Measurements from ENCODE around the gene TCEA3. TPM values are rescaled to one million over a fixed set of nuclear protein-coding genes. Genes with fewer than 3 reads are reported as not detected.

Gene TCEA3
- polyA plus RNA-seq (2013, experiment 1 of 2; ENCODE audit: insufficient read length): 20.7 TPM
- polyA plus RNA-seq (2013, experiment 2 of 2; ENCODE audit: insufficient read length): 18.7 TPM

DNA sequence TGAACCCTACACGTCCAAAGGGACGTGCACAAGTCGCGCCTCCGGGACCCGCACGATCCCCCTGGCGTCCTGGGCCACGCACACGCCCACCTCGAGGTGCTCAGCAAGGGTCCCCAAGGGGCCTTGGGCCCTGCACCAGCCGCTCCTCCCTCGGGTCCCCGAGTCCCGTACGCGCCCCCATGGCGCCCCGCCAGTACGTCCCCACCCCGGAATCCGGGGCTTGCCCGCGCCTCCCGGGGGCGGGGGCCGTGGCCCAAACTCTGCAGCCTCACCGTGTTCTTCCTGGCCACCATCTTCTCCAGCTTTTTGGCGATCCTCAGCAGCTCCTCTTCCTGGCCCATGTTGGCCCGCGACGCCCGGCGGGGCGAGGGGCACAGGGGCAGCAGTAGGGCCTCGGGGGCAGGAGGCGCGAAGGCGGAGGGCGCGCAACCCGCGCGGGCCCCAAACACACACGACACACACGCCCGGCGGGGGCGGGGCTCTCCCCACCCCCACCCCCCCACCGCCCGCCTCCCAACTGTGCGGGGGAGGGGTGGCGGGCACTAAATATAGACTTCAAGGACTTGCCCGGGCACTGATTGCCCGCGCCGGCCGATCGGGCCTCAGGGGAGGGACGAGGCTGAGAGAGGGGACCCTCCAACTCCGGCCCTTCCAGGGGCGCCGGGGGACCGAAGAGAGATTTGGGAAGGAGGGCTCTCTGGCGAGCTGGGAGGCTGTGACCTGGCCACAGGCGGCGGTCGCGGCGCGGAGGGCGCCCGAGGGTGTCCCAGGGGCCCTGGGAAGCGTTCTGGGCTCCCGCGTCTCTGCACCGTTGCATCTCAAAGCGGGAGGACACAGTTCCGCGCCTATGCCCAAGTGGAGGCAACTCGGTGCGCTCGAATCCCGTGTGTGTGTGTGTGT, at the start of gene TCEA3:
TSS of gene TCEA3 (minus strand) at position 456 of the 900 bp plus-strand sequence. CDS start at position 341, 115 bp downstream.
- DNase-seq: peak; percentile 30

DNA sequence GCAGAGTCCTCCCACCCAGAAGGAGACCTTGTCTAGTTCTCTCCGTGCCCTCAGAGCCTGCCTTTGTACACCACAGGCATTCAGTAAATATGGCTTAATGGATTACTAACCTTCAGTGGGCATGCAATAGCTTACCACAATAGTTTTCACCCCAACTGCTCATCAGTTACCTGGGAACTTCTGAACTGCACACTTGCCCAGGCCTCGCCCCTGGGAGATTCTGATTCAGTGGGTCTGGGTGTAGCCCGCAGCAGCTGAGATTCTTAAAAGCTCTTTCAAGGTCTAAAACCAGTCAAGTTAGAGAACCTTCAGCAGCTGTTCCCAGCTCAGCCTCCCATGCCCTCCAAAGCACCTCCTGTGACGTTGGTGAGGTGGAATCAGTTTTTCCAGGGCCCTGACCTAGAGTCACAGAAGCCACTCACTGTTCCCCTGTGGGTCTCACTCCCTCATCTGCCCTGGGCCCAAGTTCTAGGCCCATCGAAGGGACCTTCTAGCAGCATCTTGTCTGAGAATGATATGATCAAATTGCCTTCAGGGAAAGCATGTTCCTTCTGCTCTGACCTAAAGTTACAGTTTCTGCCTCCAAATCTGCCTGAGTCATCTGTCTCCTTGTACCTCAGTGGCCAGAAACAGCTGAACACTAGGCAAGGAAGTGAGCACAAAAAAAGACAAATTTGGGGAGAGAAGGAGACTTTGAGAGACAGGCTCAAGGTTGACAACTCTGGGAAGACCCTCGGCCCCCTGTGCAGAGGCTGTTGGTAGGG, 48.7 kb upstream of the TCEA3 start:
- DNase-seq: peak; percentile 18

DNA sequence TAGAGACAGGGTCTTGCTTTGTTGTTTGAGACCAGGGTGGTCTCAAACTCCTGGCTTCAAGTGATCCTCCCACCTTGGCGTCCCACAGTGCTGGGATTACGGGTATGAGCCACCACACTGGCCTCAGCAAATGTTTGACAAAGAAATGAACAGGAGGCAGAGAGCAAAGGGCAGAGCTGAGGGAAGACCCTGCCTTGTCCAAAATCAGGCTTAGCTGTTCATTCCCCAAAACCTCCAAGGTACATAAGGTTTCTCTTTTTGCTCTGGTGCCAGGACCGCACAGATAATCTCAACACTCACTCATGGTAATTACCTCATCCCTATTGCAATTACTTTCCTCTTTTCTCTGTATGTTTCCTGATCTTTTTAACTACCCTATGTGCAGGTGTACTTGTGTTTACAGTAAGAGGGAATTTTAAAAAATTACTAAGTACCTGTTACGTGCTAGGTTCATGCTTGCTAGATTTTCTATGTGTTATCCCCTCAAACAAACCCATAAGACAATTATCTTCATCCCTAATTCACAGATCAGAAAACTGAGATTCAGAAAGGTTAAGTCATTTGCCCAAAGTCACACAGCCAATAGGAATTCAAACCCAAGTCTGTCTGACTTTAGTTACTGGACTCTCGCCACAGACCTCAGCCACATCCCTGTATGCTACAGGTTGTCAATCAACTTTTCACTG, 47.9 kb upstream of the TCEA3 start:
- DNase-seq: no peak

DNA sequence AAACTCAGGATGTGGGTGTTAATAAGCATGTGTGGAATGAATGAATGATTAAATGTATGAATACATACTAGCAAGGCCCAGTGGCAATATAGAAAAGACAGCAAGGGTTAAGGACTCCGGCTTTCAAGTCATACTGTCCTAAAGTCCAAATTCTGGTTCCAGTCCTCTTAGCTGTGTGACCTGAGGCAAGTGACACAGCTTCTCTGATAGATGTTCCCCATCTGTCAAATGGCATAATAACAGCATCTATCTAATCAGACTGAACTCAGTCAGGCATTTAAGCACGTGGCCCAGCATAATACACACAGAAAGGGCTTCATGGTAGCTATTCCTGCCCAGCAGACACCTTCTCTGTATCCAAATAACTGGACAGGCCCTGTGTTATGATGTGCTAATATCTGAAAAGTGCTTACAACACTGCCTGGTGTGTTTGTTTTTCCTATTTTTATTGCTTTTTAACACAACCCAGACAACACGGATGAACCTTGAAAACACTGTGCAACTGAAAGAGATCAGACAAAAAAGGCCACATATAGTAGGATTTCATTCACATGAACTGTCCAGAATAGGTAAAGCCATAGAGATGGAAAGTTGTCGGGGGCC, 47.0 kb upstream of the TCEA3 start:
- DNase-seq: no peak

DNA sequence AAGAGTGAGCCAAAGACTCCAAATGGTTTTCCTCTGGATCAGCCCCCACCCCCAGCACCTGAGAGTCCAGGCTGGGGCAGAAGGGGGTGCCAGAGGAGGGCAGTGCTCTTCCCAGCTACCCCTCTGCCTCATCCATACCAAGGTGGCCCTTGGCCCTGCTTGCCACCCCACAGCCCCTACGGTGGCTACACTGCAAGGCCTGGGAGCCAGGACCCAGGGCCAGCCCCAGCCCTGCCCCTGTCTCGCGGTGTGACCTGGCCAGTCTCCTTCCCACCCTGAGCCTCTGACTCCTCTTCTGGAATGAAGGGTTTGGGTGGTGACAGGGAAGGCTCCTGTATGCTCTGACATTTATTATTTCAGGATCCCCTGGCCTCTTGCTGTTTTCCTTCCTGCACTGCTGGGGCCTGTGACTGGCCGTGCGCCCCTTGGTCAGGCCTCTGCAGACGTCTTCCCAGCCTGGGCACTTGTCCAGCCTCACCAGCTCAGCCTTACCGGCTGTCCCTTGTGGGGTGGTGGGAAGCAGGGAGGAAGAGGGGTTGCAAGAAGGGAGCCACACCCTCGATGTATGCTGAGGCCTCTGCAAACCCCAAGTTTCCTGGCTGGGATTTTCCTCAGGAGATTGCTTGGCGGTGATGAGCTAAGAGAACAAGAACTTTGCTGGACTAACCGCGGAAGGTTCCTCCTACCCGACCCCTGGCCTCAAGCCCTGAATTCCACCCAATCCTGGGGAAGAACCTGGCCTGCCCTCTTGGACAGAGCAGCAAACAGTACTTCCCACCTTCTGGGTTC, 45.9 kb upstream of the TCEA3 start:
- peak; percentile 68 for DNase-seq

DNA sequence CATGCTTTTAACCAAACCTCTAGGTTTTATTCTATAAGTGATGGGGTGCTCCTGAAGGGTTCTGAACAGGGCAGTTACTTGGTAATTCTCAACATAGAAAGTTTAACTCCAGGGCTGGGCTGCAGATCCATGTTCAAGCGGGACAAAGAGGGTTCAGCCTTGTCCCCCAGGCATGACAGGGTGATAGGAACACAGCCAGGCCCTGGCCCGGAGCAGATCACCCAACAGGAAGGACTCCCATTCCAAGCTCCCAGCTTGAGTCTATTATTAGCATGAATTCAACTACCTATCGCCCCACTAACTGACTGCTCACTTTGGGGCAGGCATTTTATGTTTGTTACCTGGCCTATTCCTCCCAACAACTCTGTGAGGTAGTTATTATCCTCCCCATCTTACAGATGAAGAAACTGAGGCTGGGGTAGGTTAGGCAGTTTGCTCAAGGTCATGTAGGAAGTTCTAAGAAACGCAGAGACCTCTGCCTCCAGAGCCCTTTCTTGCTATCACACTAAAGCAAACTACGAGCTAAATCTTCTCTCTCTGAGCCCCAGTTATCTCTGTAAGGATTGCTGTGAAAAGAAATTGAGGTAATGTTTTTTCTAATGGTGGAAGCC, 44.9 kb upstream of the TCEA3 start:
- no peak for DNase-seq

DNA sequence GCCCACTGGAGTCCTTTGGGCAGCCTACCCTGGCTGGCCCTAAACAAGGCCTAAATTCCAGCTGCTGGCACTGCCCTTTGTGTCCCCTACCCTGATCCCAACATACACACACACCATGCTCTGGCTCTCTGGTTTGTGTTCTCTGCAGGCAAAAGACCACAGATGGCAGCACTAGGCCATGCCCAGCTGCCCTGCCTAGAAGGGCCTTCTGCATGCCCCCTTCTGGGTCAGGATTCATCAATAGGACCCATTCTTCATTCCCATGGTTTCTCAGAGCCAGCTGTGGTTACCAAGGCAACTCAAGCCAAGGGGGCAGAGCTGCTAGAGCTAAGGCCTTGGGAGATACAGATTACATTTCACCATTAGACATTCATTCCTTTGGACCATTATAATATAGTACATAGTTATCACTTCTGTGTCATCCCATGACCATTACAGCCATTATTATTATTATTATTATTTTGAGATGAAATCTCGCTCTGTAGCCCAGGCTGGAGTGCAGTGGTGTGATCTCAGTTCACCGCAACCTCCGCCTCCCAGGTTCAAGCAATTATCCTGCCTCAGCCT, 42.0 kb upstream of the TCEA3 start:
- DNase-seq: no peak

DNA sequence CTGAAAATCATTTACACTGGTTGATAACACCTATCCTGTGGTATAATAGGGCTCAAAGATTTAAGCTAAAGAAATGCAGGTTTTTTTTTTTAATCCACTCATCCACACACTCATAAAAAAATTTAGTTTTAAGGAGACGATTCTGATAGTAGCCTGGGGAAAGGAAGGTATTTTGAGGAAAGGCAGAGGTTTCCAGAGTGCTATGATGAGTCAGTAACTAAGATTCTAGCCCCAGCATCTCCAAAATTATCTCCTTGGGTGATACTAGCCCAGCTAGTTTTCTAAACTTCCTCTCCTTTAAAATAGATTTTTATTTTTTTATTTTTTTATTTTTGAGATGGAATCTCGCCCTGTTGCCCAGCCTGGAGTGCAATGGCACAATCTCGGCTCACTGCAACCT, 38.7 kb upstream of the TCEA3 start:
- no peak for DNase-seq

DNA sequence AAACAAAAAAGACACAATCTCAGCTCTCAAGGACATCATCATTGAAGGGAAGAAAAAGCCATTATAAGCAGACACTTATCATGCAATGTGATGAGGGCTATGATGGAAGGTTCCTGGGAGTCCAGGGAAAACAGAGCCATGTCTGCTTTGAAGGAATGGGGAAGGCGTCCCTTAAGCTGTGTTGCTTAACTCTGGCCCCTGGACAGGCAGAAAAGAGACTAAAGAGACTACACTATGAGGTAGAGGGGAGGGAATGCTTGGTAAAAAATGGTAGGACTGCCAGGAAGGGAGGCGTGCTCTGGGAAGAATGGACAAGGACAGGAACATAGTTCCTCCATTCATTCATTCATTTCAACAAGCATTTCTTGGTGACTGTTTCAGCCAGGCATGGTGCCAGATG, 38.2 kb upstream of the TCEA3 start:
- DNase-seq: no peak

DNA sequence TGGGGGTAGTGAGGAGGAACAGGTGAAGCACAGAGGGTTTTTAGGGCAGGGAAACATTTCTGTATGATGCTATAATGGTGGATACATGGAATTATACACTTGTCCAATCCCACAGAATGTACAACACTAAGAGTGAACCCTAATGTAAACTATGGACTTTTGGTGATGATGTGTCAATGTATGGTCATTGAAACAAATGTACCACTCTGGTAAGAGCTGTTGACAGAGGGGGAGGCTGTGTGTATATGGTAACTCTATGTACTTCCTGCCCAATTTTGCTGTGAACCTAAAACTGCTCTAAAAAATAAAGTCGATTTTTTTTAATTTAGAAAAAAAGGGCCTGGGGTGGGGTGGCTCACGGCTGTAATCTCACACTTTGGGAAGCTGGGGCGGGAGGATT, 36.5 kb upstream of the TCEA3 start:
- DNase-seq: no peak

DNA sequence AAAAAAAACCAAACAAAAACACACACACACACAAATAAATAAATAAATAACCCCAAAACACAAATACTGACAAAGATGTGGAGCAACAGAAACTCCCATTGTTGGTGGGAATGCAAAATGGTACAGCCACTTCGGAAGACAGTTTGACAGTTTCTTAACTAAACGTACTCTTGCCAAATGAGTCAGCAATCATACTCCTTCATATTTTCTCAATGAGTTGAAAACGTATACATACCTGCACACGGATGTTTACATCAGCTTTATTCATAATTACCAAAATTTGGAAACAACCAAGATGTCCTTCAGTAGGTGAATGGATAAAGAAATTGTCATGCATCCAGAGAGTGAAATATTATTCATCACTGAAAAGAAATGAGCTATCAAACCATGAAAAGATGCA, 36.0 kb upstream of the TCEA3 start:
- DNase-seq: no peak

DNA sequence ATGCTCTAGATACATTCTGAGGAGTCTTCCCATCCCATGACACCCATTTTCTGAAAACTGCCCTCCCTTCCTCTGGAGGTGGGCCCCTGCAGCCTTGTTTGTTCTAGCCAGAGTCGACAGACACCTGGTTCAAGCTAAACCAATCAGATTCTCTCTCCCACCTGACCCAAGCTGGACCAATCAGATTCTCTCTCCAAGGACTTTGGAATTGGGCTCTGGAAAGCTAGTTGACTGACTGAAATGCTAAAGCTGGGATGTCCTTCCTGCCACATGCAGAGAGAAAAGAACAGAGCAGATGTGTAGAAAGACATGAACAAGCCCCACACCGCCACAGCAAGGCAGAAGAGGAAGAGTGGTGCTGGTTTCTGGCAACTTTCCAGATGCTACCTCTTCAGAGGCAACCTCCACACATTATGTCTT, 34.8 kb upstream of the TCEA3 start:
- DNase-seq: no peak

DNA sequence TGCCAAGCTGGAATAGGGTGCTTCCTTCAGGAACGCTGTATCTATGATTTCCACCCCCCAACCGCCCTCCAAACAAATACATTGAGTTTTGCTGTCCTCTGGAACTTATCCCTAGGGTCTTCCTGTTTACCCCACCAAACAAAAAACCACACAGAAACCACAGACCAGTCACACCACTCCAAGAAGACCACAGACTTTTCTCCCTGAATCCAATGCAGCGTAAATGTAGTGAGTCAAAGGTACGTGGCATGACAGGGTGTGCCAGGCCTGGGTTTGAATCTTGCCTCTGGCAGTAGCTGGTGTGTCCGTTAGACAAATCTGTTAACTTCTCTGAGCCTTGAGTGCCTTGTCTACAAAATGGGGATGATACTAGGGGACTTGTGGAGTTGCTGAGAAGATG, 31.7 kb upstream of the TCEA3 start:
- DNase-seq: no peak

DNA sequence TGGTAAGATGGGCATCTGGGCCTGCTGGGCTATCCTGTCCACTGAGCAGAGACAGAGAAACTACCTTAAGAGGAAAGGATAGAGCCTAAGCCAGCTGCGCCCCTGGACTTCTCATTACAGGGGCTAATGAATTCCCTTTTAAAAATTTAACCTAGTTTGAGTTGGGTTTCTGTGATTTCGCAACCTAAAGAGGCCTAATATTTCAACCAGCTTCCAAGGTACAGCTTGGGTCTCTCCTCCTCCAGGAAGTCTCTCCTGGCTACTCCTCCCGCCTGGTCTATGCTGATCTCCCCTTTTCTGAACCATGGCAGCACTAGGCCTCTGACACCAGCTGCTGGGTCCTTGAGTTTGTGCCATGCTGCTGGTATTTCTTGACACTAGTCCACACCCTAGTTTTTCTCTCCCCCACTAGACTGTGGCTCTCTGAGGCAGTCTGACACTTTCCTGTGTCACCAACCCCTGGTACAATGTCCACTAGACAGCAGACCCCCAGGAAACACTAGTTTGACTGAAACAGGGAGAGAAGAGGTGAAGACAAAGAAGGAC, 29.0 kb upstream of the TCEA3 start:
- no peak for DNase-seq

DNA sequence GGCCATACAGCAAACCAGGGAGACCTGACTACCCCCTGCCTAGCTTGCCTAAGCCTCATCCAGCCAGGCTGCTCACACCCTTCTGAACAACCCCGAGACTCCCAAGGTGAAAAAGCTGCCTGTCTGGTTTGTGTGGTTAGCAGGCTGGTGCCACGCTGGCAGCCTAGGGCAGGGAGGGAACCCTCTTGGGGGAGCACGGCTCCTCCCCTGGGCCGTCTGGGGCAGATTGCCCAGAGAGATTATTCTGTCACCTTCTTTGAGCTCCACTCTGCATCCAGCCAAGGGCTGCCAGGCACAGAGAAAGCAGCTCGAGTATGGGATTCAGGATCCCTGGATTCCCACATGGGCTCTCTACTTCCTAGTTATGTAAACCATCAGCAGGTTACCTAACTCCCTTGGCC, 27.5 kb upstream of the TCEA3 start:
- no peak for DNase-seq

DNA sequence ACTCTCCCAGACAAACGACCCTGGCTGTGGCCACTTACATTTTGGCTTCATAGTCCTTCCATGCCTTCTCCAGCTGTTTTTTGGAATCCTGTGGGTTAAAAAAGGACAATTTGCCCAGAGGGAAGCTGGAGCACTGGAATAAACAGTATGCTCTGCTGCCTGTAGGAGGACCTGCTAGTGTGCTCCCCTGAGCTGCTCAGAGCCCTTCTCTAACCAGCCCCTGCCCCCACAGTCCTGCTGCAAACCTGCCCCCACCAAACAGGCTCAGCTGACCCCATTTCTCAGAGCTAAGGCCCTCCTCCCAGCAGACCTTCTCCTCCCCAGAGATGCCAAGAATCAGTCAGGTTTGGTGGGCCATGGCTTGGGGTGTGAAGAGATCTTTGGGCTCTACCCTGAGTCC, 26.9 kb upstream of the TCEA3 start:
- no peak for DNase-seq

DNA sequence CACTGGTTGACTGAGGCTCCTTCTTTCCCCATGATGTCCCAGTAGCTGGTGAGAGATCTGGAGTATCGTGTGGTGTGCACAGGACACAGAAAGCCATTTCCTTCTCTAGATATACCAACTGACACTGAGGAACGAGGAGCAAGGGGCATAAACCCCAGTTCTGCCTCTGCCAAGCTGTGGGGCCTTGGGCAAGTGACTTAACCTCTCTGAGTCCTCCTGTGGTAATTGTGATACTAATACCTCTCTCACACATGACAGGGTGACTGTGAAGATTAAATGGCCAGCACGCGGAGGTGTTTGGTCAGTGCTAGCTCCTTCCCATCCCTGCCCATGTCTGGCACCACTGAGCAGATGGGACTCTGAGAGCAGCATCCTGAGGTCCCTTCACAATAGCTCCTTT, 26.3 kb upstream of the TCEA3 start:
- no peak for DNase-seq

DNA sequence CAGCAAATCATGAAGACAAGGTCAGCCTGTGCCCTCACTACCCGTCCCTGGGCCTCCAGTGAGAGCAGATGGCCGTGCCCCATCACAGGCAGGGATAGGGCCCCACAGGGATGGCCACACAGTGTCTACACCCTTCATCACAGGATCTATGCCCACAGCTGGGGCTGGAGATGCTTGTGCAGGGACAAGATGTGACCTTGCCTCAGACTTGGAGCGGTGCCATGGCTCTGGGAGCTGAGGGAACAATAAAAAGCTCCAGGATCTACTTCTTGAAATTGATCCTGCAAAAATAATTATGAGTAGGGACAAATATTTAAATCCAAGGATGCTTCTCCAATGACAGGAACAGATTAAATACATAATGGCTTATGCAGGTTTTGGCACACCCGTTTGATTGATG, 25.4 kb upstream of the TCEA3 start:
- no peak for DNase-seq

DNA sequence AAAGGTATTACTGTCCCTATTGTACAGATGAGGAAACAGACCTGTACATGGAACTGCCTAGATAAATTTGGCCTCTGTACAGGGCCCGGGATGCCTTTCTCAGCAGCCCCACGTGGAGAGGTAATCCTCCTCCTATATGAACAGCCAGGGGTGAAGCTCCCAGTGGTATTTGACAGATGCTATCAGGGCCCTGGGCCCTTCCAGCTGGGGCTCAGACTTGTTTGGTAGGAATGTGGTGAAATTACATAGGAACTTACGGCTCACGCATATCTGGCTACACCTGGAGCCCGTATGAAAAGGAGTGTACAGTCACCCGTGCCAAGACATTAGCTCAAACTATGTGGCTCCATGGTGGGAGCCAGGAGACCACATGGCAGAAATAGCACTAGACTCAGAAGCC, 24.8 kb upstream of the TCEA3 start:
- DNase-seq: no peak

DNA sequence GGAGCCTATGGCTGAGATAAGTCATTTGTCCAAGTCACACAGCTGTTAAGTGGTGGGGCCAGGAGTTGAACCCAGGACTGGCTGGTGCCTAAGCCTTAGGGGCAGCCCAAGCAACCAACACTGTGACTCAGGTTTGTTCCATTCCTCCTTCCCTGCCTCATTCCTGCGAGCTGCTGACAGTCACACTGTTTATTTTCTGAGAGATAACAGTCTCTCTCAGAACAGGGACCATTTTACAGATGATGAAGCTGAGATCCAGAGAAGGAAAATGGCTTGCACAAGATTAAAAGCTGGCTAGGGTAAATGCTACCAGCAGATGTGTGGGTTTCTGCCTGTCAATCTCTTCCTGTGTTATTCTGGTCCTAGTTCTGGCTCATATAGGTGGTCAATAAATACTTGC, 24.3 kb upstream of the TCEA3 start:
- no peak for DNase-seq
